ENCODE measurements around the gene DGCR6L. TPM values are rescaled to one million over a fixed set of nuclear protein-coding genes. Genes with fewer than 3 reads are reported as not detected.
"Not testable (repeated sequence)": the region's sequence is repeated elsewhere in the genome, so short reads cannot be mapped to it uniquely, and the experiment has no call there.

DGCR6L gene
- total and polyA plus RNA-seq, 5 experiments from 2014 or later: 36.1 to 144 (median 104) TPM

GRCh38 chr22:20290578-20291248, 29.1 kb downstream of the DGCR6L start:
- no peaks in the 10 kb centered on the region for H3K27me3 Mint-ChIP-seq

GRCh38 chr22:20290045-20290392, 29.8 kb downstream of the DGCR6L start:
- Mint-ChIP-seq H3K4me1 (peaks cover 0 to 1% (median 0%) of the 10 kb centered on the region in 4 donors), H3K4me3 (no peak overlapping the region), H3K9me3 (no peaks in the 10 kb centered on the region), H3K36me3 (no peaks in the 10 kb centered on the region), H3K27me3 (no peaks in the 10 kb centered on the region), H3K27ac (no peak overlapping the region)
- DNase-seq: no peak
- POLR2A ChIA-PET: no interaction called here
- no peak for ATAC-seq

More at GRCh38 chr22:20290578-20291248, 29.1 kb downstream of the DGCR6L start:
- no peaks in the 10 kb centered on the region for H3K36me3 Mint-ChIP-seq
- POLR2A ChIA-PET: no interaction called here
- ATAC-seq (no peak), DNase-seq (no peak)
- H3K4me3 Mint-ChIP-seq: no peak overlapping the region
- H3K4me1 Mint-ChIP-seq: peaks cover 0 to 1% (median 0%) of the 10 kb centered on the region in 4 donors
- no peaks in the 10 kb centered on the region for H3K9me3 Mint-ChIP-seq
- H3K27ac Mint-ChIP-seq: no peak overlapping the region

- DNase-seq, H3K4me3 Mint-ChIP-seq, H3K27me3 Mint-ChIP-seq, H3K36me3 Mint-ChIP-seq, H3K27ac Mint-ChIP-seq, H3K9me3 Mint-ChIP-seq, POLR2A ChIA-PET, H3K4me1 Mint-ChIP-seq, ATAC-seq: not testable (repeated sequence)
These were observed 30.4 kb downstream of the DGCR6L start for GRCh38 chr22:20289182-20290044.

GRCh38 chr22:20286784-20287423, 33.0 kb downstream of the DGCR6L start:
- H3K9me3 Mint-ChIP-seq, H3K36me3 Mint-ChIP-seq, H3K4me1 Mint-ChIP-seq, POLR2A ChIA-PET, H3K27me3 Mint-ChIP-seq, DNase-seq, ATAC-seq, H3K4me3 Mint-ChIP-seq: not testable (repeated sequence)
- peak overlapping the region in 1 of 10 donors; percentile 27 for H3K27ac Mint-ChIP-seq

GRCh38 chr22:20286312-20286660, 33.6 kb downstream of the DGCR6L start:
- H3K27ac Mint-ChIP-seq, H3K27me3 Mint-ChIP-seq, H3K4me1 Mint-ChIP-seq, H3K9me3 Mint-ChIP-seq, POLR2A ChIA-PET, H3K36me3 Mint-ChIP-seq, H3K4me3 Mint-ChIP-seq, ATAC-seq, DNase-seq: not testable (repeated sequence)

- H3K27ac Mint-ChIP-seq, H3K27me3 Mint-ChIP-seq, H3K9me3 Mint-ChIP-seq, H3K4me3 Mint-ChIP-seq, H3K4me1 Mint-ChIP-seq, H3K36me3 Mint-ChIP-seq, POLR2A ChIA-PET: not testable (repeated sequence)
- peak; percentile 57 to 88 (median 73) for DNase-seq
- ATAC-seq: peak; percentile 91 to 98
These were observed 34.2 kb downstream of the DGCR6L start for GRCh38 chr22:20285473-20286311.

- Mint-ChIP-seq H3K27ac (no peak overlapping the region), H3K9me3 (no peaks in the 10 kb centered on the region), H3K4me1 (peaks cover 0 to 4% (median 2%) of the 10 kb centered on the region in 4 donors), H3K36me3 (no peaks in the 10 kb centered on the region), H3K27me3 (no peaks in the 10 kb centered on the region), H3K4me3 (no peak overlapping the region)
- POLR2A ChIA-PET: no interaction called here
- DNase-seq: no peak
- no peak for ATAC-seq
These were observed 35.3 kb downstream of the DGCR6L start for GRCh38 chr22:20284471-20285086.

- H3K27me3 Mint-ChIP-seq: no peaks in the 10 kb centered on the region
These were observed 36.2 kb downstream of the DGCR6L start for GRCh38 chr22:20283674-20284066.

GRCh38 chr22:20282901-20283673, 36.8 kb downstream of the DGCR6L start:
- Mint-ChIP-seq H3K9me3 (no peaks in the 10 kb centered on the region), H3K27ac (no peak overlapping the region), H3K4me1 (peaks cover 0 to 7% (median 3%) of the 10 kb centered on the region in 4 donors), H3K27me3 (no peaks in the 10 kb centered on the region), H3K36me3 (no peaks in the 10 kb centered on the region), H3K4me3 (no peak overlapping the region)
- DNase-seq (no peak), ATAC-seq (no peak)
- POLR2A ChIA-PET: interaction anchor here (1.1 kb wide), 1 partner anchor 126 kb away, joined by 3 read pairs; no protein-coding TSS in a partner anchor

More at GRCh38 chr22:20283674-20284066, 36.2 kb downstream of the DGCR6L start:
- peaks cover 0 to 7% (median 3%) of the 10 kb centered on the region in 4 donors for H3K4me1 Mint-ChIP-seq
- POLR2A ChIA-PET: no interaction called here
- no peaks in the 10 kb centered on the region for H3K9me3 Mint-ChIP-seq
- ATAC-seq (no peak), DNase-seq (no peak)
- no peak overlapping the region for H3K27ac Mint-ChIP-seq
- no peak overlapping the region for H3K4me3 Mint-ChIP-seq
- no peaks in the 10 kb centered on the region for H3K36me3 Mint-ChIP-seq

- DNase-seq (no peak), ATAC-seq (no peak)
- H3K27ac Mint-ChIP-seq: no peak overlapping the region
- peaks cover 0 to 7% (median 3%) of the 10 kb centered on the region in 4 donors for H3K4me1 Mint-ChIP-seq
- POLR2A ChIA-PET: no interaction called here
- no peaks in the 10 kb centered on the region for H3K9me3 Mint-ChIP-seq
- no peak overlapping the region for H3K4me3 Mint-ChIP-seq
- H3K27me3 Mint-ChIP-seq: no peaks in the 10 kb centered on the region
- no peaks in the 10 kb centered on the region for H3K36me3 Mint-ChIP-seq
These were observed 38.0 kb downstream of the DGCR6L start for GRCh38 chr22:20281891-20282290.

- H3K4me3 Mint-ChIP-seq, H3K27me3 Mint-ChIP-seq, H3K36me3 Mint-ChIP-seq, DNase-seq, ATAC-seq, H3K4me1 Mint-ChIP-seq, H3K27ac Mint-ChIP-seq, H3K9me3 Mint-ChIP-seq, POLR2A ChIA-PET: not testable (repeated sequence)
These were observed 38.4 kb downstream of the DGCR6L start for GRCh38 chr22:20281473-20281872.

GRCh38 chr22:20280866-20281265, 39.0 kb downstream of the DGCR6L start:
- ATAC-seq: no peak
- Mint-ChIP-seq H3K27ac (no peak overlapping the region), H3K4me3 (no peak overlapping the region), H3K9me3 (no peaks in the 10 kb centered on the region), H3K27me3 (no peaks in the 10 kb centered on the region), H3K4me1 (peaks cover 0 to 7% (median 2%) of the 10 kb centered on the region in 4 donors), H3K36me3 (no peaks in the 10 kb centered on the region)
- POLR2A ChIA-PET: no interaction called here
- no peak for DNase-seq
